Measurements from ENCODE around the gene SYCP3. TPM values are rescaled to one million over a fixed set of nuclear protein-coding genes. Genes with fewer than 3 reads are reported as not detected.

Gene SYCP3
- polyA plus RNA-seq, 1 experiment = 0.06 TPM

- CTCF ChIA-PET = interaction anchor here (0.6 to 1.4 kb wide), 8 partner anchors 9 to 288 kb away, joined by 3 to 9 read pairs (median 3); no protein-coding TSS in a partner anchor
- Histone ChIP-seq H3K27me3 (ENCODE audit: control insufficient read depth, insufficient read depth, low read length) (no peaks in the 10 kb centered on the region), H3K27ac (ENCODE audit: low read depth, low read length) (no peak overlapping the region), H3K9me3 (ENCODE audit: control insufficient read depth, insufficient read depth, low read length) (peaks cover 4% of the 10 kb centered on the region), H3K4me3 (ENCODE audit: low read depth, low read length) (peak overlapping the region; percentile 91)
- POLR2A ChIA-PET = no interaction called here
- no peak for DNase-seq (ENCODE audit: low read depth, low spot score)
- peak; percentile 50 for TF ChIP-seq CTCF (IDR thresholded peaks at IDR 0.05; ENCODE audit: low read depth, low read length)
These were observed 40.4 kb downstream of the SYCP3 start for GRCh38 chr12:101698800-101699347.

GRCh38 chr12:101697930-101698799 is 41.1 kb downstream of the SYCP3 start:
- Histone ChIP-seq H3K27me3 (ENCODE audit: control insufficient read depth, insufficient read depth, low read length) (no peaks in the 10 kb centered on the region), H3K9me3 (ENCODE audit: control insufficient read depth, insufficient read depth, low read length) (peaks cover 10% of the 10 kb centered on the region), H3K27ac (ENCODE audit: low read depth, low read length) (peak overlapping the region; percentile 73), H3K4me3 (ENCODE audit: low read depth, low read length) (peak overlapping the region; percentile 91)
- POLR2A ChIA-PET = no interaction called here
- no peak for DNase-seq (ENCODE audit: low read depth, low spot score)
- CTCF ChIA-PET = interaction anchor here (0.6 to 1.4 kb wide), 11 partner anchors 10 to 856 kb away, joined by 3 to 9 read pairs (median 3); no protein-coding TSS in a partner anchor
- no peak for TF ChIP-seq CTCF (IDR thresholded peaks at IDR 0.05; ENCODE audit: low read depth, low read length)

GRCh38 chr12:101697197-101697929 is 41.9 kb downstream of the SYCP3 start, which contains the start of gene CHPT1:
CHPT1 (plus strand) TSS chr12:101697640; CDS start chr12:101697862, 222 bp downstream.
- CTCF ChIA-PET = no interaction called here
- no peaks in the 10 kb centered on the region for H3K27me3 ChIP-seq (ENCODE audit: control insufficient read depth, insufficient read depth, low read length)
- peaks cover 10% of the 10 kb centered on the region for H3K9me3 ChIP-seq (ENCODE audit: control insufficient read depth, insufficient read depth, low read length)
- no peak for TF ChIP-seq CTCF (IDR thresholded peaks at IDR 0.05; ENCODE audit: low read depth, low read length)
- POLR2A ChIA-PET = interaction anchor here (0.5 to 0.6 kb wide), 2 partner anchors 225 to 290 kb away, joined by 3 read pairs; no protein-coding TSS in a partner anchor
- peak within 1 kb of the TSS; percentile 91 for H3K4me3 ChIP-seq (ENCODE audit: low read depth, low read length)
- H3K27ac ChIP-seq (ENCODE audit: low read depth, low read length) = peak within 1 kb of the TSS; percentile 73
- DNase-seq (ENCODE audit: low read depth, low spot score) = no peak

- Histone ChIP-seq H3K27ac (ENCODE audit: low read depth, low read length) (peak overlapping the region; percentile 21), H3K9me3 (ENCODE audit: control insufficient read depth, insufficient read depth, low read length) (peaks cover 10% of the 10 kb centered on the region), H3K4me3 (ENCODE audit: low read depth, low read length) (peak overlapping the region; percentile 91), H3K27me3 (ENCODE audit: control insufficient read depth, insufficient read depth, low read length) (no peaks in the 10 kb centered on the region)
- TF ChIP-seq CTCF (IDR thresholded peaks at IDR 0.05; ENCODE audit: low read depth, low read length) = no peak
- POLR2A ChIA-PET = interaction anchor here (0.5 to 0.6 kb wide), 2 partner anchors 224 to 290 kb away, joined by 3 read pairs; no protein-coding TSS in a partner anchor
- CTCF ChIA-PET = no interaction called here
- DNase-seq (ENCODE audit: low read depth, low spot score) = no peak
These were observed 42.7 kb downstream of the SYCP3 start for GRCh38 chr12:101696251-101697196.

All from AG04450 (cell line).